Activated T-helper 1 cell treated with anti-CD3 and anti-CD28 coated beads, Interleukin-12 subunit alpha, Interleukin-12 subunit beta, Interleukin-2, Interleukin-4 antibody, amounts not matched to agents 30 ng/mL and 10 ng/mL and 1 ng/mL, durations not matched to agents 14 hours and 24 hours and 36 hours (primary cell): ENCODE data around the gene SALL4. TPM values are rescaled to one million over a fixed set of nuclear protein-coding genes. Genes with fewer than 3 reads are reported as not detected.
"Not testable (repeated sequence)": the region's sequence is repeated elsewhere in the genome, so short reads cannot be mapped to it uniquely, and the experiment has no call there.

Source experiments
- DNase-seq: peaks from one replicate; pipeline ENCODE4 v3.0.0; 2021; ENCODE audit warnings: low spot score
- H3K27ac Mint-ChIP-seq: one replicate; pipeline ENCODE4 v1.8.0; 2021; ENCODE audit warnings: mild to moderate bottlenecking, mixed read lengths
- H3K27me3 Mint-ChIP-seq: one replicate; pipeline ENCODE4 v1.8.0; 2022; ENCODE audit warnings: mild to moderate bottlenecking, moderate library complexity, mixed read lengths; ENCODE audit not compliant: insufficient read depth
- H3K36me3 Mint-ChIP-seq: one replicate; pipeline ENCODE4 v1.8.0; 2021; ENCODE audit warnings: low read depth, mixed read lengths
- H3K4me1 Mint-ChIP-seq: one replicate; pipeline ENCODE4 v1.8.0; 2021; ENCODE audit warnings: low read depth, mixed read lengths
- H3K4me3 Mint-ChIP-seq: one replicate; pipeline ENCODE4 v1.8.0; 2021; ENCODE audit warnings: mild to moderate bottlenecking, moderate library complexity, mixed read lengths
- H3K9me3 Mint-ChIP-seq: one replicate; pipeline ENCODE4 v1.8.0; 2021; ENCODE audit warnings: mixed read lengths
- intact Hi-C: fragments of 100-400 bp; cut with micrococcal nuclease; formaldehyde crosslinking; loops from one replicate; pipeline ENCODE4 v1.15.1; 2024
- total RNA-seq: library from RNA; stranded (reverse); gene quantifications from 2 replicates; pipeline ENCODE4 v1.2.3, GENCODE V29; 2022

The SALL4 gene
- total RNA-seq = 0.54 and 1.0 TPM in 2 replicates

DNA sequence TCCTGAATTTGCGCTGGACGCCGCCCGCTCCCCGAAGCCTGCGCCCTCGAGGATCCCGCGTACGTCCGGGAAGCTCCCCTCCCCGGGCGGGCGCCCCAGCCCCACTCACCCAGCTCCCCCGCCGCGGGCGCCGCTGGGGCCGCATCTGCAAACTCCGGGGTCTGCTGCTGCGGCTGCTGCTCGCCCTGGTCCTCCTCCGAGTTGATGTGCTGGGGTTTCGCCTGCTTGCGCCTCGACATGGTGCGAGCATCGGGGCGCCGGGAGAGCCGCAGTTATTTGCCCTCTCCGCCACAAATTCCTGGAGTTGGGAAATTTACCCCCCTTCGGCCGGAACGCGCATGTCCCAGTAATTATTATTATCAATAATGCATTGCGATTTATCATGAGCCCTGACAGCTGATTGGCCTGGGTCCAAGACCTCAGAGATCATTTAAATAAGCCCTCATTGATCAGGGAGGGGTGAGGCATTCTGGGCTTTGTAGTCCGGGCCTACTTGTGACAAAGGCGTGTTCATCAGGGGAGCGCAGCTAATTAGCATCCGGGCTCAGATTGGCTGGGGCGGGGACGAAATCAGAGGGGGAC, at the start of gene SALL4:
TSS of gene SALL4 (minus strand) at position 352 of the 582 bp plus-strand sequence. CDS start at position 239, 113 bp downstream.
- peaks cover 69% of the 10 kb centered on the region for H3K27me3 Mint-ChIP-seq
- H3K4me3 Mint-ChIP-seq = no peak within 1 kb of the TSS
- DNase-seq = no peak
- intact Hi-C loops = loop anchor here (10.0 kb wide), 1 partner anchor 817 kb away; no protein-coding TSS in a partner anchor
- H3K27ac Mint-ChIP-seq = no peak within 1 kb of the TSS
- peaks cover 2% of the 10 kb centered on the region for H3K36me3 Mint-ChIP-seq
- H3K9me3 Mint-ChIP-seq = no peaks in the 10 kb centered on the region
- peaks cover 3% of the 10 kb centered on the region for H3K4me1 Mint-ChIP-seq

DNA sequence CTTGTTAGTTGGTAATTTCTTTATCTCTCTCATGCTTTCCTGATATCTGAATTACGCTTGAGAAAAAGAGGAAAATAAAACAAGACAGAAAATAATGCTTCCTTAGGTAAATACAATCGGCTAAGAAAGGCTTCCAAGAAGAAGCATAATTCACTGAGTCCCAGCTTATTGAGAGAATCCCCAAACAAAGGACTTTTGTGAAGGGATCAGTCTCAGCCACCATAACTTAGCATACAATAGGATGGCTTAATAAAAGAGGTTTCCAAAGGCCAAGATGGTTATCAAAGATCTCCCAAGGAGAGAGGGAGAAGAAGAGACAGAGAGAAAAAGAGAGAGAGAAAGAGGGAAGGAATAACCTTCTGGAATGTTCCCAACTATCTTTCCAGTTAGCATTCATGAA, 46.0 kb upstream of the SALL4 start:
- H3K9me3 Mint-ChIP-seq = no peaks in the 10 kb centered on the region

DNA sequence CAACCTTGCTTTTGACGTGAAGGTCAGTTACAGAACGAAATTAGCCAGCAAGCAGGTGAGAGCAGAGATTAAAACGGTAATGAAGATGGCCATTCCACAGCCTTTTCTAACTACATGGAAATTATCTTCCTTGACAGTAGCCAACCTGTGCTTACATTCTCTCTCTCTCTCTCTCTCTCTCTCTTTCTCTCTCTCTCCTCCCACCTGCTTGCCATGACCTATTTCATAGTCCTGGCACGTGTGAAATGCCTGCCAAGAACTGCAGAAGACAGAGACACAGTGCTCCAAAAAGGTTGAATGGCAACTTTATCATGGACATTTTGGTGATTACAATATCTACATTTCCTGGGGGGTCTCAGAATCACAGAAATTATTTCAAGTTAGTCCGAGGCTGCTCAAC, 38.5 kb upstream of the SALL4 start:
- Mint-ChIP-seq H3K36me3 (no peaks in the 10 kb centered on the region), H3K4me1 (no peaks in the 10 kb centered on the region), H3K27ac (no peak overlapping the region), H3K27me3 (no peaks in the 10 kb centered on the region), H3K9me3 (no peaks in the 10 kb centered on the region), H3K4me3 (no peak overlapping the region)
- intact Hi-C loops = no loop called here
- DNase-seq = no peak

More for the DNA sequence above, 46.0 kb upstream of the SALL4 start:
- no peak overlapping the region for H3K4me3 Mint-ChIP-seq
- H3K4me1 Mint-ChIP-seq = no peaks in the 10 kb centered on the region
- no peak overlapping the region for H3K27ac Mint-ChIP-seq
- no peak for DNase-seq
- intact Hi-C loops = no loop called here
- no peaks in the 10 kb centered on the region for H3K36me3 Mint-ChIP-seq
- peaks cover 3% of the 10 kb centered on the region for H3K27me3 Mint-ChIP-seq

DNA sequence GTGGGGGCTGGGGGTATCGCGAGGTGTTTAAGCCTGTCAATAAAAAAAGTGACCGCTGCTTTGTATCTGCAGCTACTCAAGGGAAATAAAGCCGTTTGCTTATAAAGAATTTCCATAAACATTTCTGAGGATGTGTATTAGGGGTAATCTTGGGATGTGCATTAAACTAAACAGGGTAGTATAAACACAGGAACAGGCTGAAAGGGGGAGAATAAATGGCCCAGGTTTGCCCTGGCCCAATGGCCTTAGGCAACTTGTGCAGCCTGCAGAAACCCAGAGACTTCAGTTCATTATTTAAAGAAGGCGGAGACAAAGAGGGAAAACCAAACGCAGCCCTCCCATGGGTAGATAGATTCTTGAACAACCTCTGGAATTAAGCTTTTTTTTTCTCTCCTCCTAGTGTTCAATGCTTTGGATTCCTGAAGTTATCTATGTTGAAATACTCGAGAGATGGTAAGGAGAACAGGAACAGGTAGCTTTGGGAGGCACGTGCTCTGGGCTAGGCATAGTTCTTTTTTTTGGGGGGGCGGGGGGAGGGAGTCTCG, 35.6 kb upstream of the SALL4 start:
- H3K36me3 Mint-ChIP-seq = no peaks in the 10 kb centered on the region
- no peaks in the 10 kb centered on the region for H3K27me3 Mint-ChIP-seq
- no peaks in the 10 kb centered on the region for H3K9me3 Mint-ChIP-seq
- no peak overlapping the region for H3K27ac Mint-ChIP-seq
- intact Hi-C loops = no loop called here
- no peak for DNase-seq
- no peak overlapping the region for H3K4me3 Mint-ChIP-seq
- no peaks in the 10 kb centered on the region for H3K4me1 Mint-ChIP-seq

DNA sequence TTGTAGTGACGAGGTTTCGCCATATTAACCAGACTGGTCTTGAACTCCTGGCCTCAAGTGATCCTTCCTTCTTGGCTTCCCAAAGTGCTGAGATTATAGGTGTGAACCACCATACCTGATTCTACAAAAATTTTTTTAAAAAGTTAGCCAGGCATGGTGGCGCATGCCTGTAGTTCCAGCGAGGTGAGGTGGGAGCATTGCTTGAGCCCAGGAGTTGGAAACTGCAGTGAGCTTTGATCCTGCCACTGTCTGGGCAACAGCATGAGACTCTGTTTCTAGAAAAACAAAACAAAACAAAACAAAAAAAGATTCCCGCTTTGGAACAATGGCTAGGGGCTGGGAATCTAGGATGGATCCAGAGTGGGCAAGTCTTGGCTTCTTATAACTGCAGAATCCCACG, 35.1 kb upstream of the SALL4 start:
- no peaks in the 10 kb centered on the region for H3K9me3 Mint-ChIP-seq
- H3K4me3 Mint-ChIP-seq = no peak overlapping the region
- no peak overlapping the region for H3K27ac Mint-ChIP-seq
- H3K4me1 Mint-ChIP-seq = no peaks in the 10 kb centered on the region
- intact Hi-C loops = no loop called here
- H3K27me3 Mint-ChIP-seq = no peaks in the 10 kb centered on the region
- DNase-seq = no peak
- no peaks in the 10 kb centered on the region for H3K36me3 Mint-ChIP-seq

DNA sequence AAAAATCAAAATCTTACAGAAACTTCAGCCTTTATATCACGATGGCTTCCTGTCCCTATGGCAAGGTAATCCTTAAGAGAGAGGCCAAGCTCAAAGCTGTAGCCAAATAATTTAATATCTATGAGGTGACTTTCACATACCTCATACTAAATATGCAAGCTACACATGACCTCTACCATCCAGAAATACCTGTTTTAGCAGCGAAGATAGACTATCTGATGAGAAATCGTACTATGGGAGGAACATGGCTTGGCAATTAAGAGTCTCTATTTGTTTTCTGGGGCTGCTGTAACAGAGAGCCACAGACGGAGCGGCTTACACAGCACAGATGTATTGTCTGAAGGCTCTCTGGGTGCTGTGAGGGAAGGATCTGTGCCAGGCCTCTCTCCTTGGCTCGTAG, 31.0 kb upstream of the SALL4 start:
- Mint-ChIP-seq H3K9me3 (no peaks in the 10 kb centered on the region), H3K4me1 (no peaks in the 10 kb centered on the region), H3K27ac (no peak overlapping the region), H3K4me3 (no peak overlapping the region), H3K36me3 (no peaks in the 10 kb centered on the region), H3K27me3 (peaks cover 3% of the 10 kb centered on the region)
- intact Hi-C loops = no loop called here
- DNase-seq = no peak

DNA sequence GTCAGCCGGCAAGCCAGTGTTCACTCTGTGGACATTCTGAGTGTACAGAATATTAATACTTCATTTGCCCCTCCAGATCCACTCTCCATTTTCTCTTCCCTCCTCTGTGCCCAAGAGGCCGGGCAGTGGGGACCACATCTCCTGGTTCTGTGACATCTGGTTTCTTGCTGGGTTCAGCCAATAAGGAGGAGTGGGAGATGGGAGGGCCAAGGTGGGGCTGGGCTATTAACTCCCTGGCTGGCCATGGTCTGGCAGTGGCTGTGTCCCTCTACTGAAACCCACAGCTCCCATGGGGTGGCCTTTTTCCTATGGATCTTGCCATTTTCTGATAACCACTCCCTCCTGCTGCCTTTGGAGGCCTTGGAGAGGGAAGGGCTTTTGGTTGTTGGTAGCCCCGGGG, 30.0 kb upstream of the SALL4 start:
- Mint-ChIP-seq H3K4me1 (no peaks in the 10 kb centered on the region), H3K27me3 (peaks cover 3% of the 10 kb centered on the region), H3K27ac (no peak overlapping the region), H3K9me3 (no peaks in the 10 kb centered on the region), H3K36me3 (no peaks in the 10 kb centered on the region), H3K4me3 (no peak overlapping the region)
- intact Hi-C loops = no loop called here
- DNase-seq = no peak

DNA sequence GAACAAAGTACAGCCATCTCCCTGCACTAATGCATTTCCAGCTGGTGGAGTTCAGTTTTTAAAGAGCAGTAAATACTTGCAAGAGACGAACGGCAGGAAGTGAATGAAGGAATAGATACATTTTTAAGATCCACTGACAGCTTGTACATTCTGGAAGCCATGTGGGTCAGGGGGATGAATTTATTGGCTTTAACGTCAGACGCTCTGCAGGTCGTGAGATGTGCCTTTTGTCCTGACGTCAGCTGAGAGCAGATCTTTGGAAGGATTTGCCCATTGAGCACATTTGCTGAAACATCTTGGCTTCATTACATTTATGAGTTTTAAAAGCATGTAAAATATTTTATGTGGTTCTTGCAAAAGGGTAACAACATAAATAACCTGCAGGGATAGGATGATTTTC, 29.5 kb upstream of the SALL4 start:
- Mint-ChIP-seq H3K4me1 (no peaks in the 10 kb centered on the region), H3K9me3 (no peaks in the 10 kb centered on the region), H3K27ac (no peak overlapping the region), H3K4me3 (no peak overlapping the region), H3K27me3 (peaks cover 3% of the 10 kb centered on the region), H3K36me3 (no peaks in the 10 kb centered on the region)
- no peak for DNase-seq
- intact Hi-C loops = no loop called here

DNA sequence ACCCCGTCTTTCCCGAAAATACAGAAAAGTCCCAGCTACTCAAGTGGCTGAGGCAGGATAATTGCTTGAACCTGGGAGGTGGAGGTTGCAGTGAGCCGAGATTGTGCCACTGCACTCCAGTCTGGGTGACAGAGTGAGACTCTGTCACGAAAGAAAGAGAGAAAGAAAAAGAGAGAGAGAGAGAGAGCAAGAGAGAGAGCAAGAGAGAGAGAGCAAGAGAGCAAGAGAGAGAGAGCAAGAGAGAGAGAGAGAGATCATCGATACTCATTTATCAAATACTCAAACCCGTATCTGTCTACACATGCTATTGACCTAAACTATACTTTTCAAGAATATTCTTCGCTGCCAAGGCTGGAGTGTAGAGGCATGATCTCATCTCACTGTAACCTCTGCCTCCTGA, 28.2 kb upstream of the SALL4 start:
- no peaks in the 10 kb centered on the region for H3K9me3 Mint-ChIP-seq
- no peak overlapping the region for H3K4me3 Mint-ChIP-seq
- DNase-seq = no peak
- H3K27ac Mint-ChIP-seq = no peak overlapping the region
- H3K36me3 Mint-ChIP-seq = no peaks in the 10 kb centered on the region
- peaks cover 3% of the 10 kb centered on the region for H3K27me3 Mint-ChIP-seq
- intact Hi-C loops = no loop called here
- no peaks in the 10 kb centered on the region for H3K4me1 Mint-ChIP-seq

DNA sequence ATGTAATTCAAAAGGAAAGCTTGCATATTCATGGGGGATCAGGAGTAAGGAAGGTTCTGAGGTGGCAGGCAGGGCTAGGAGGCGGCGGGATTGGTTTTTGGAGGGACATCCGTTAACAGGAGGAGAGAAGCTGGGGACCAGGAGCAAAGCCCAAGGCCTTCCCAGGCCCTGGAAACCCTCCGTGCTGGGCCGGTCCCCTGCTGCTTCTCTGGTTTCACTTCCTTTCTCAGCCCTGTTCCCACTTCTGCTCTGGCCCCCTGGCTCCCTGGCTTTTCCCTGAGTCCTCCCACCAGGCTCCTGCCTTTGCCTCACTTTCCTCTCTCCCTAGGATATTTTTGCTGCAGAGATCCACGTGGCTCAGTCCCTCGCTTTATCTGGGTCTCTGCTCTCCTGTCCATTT, 26.4 kb upstream of the SALL4 start:
- H3K27ac Mint-ChIP-seq = no peak overlapping the region
- H3K4me1 Mint-ChIP-seq = no peaks in the 10 kb centered on the region
- DNase-seq = no peak
- intact Hi-C loops = no loop called here
- no peak overlapping the region for H3K4me3 Mint-ChIP-seq
- H3K9me3 Mint-ChIP-seq = no peaks in the 10 kb centered on the region
- no peaks in the 10 kb centered on the region for H3K36me3 Mint-ChIP-seq
- peaks cover 3% of the 10 kb centered on the region for H3K27me3 Mint-ChIP-seq

DNA sequence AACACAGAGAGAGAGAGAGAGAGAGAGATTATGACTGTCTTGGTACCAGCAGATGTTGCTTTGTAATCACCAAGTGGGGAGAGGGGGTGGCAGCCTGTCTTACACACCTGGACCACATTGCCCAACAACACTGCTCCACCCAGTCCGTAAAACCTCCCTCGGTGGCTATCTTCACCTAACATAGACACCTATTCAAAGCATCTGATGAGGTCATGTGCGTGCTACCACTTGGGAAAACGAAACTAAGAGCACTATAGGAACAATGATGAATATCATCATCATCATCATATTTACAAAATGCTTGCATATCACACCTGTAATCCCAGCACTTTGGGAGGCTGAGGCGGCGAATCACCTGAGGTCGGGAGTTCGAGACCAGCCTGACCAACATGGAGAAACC, 24.1 kb upstream of the SALL4 start:
- Mint-ChIP-seq H3K27ac (no peak overlapping the region), H3K9me3 (no peaks in the 10 kb centered on the region), H3K4me3 (no peak overlapping the region), H3K27me3 (no peaks in the 10 kb centered on the region), H3K36me3 (no peaks in the 10 kb centered on the region), H3K4me1 (no peaks in the 10 kb centered on the region)
- DNase-seq = no peak
- intact Hi-C loops = no loop called here

DNA sequence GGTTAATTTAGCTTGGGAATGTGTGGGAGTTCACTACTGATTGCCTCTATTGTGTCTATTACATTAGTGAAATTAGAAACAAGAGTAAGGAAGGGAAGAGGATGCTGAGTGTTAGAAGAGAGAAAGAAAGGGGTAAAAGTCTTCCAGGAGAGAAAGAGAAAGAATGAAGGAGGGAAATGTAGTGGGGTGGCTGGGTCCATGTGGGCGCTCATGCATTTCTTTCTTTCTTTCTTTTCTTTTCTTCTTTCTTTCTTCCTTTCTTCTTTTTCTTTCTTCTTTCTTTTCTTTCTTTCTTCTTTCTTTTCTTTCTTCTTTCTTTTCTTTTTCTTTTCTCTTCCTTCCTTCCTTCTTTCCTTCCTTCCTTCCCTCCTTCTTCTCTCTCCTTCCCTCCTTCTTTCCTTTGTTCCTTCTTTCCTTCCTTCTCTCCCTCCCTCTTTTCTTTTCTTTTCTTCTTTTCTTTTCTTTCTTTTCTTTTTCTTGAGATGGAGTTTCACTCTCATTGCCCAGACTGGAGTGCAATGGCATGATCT, 16.2 kb upstream of the SALL4 start:
- DNase-seq = no peak
- H3K27me3 Mint-ChIP-seq = no peaks in the 10 kb centered on the region
- intact Hi-C loops = no loop called here
- H3K4me3 Mint-ChIP-seq = no peak overlapping the region
- H3K9me3 Mint-ChIP-seq = no peaks in the 10 kb centered on the region
- no peak overlapping the region for H3K27ac Mint-ChIP-seq
- H3K36me3 Mint-ChIP-seq = no peaks in the 10 kb centered on the region
- H3K4me1 Mint-ChIP-seq = no peaks in the 10 kb centered on the region

DNA sequence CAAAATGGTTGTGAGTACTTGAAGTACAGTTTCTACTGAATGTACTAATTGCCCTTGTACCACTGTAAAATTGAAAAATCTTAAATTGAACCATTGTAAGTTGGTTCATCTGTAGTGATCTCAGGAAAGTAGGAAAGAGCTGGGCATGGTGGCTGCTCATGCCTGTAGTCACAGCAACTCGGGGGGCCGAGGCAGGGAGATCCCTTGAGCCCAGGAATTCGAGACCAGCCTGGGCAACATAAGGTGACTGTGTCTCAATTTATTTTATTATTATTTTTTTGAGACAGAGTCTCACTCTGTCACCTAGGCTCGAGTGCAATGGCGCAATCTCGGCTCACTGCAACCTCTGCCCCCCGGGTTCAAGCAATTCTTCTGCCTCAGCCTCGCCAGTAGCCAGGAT, 14.5 kb upstream of the SALL4 start:
- H3K4me3 Mint-ChIP-seq, H3K4me1 Mint-ChIP-seq, H3K27ac Mint-ChIP-seq, H3K9me3 Mint-ChIP-seq, H3K27me3 Mint-ChIP-seq, H3K36me3 Mint-ChIP-seq, DNase-seq, intact Hi-C loops: not testable (repeated sequence)
